Dedifferentiated amniotic fluid mesenchymal stem cell (primary cell): ENCODE results near the gene SCN2A.
A peak's percentile ranks its signal among the peaks of the same experiment; 100 is the strongest.
"Not testable (repeated sequence)": the region's sequence is repeated elsewhere in the genome, so short reads cannot be mapped to it uniquely, and the experiment has no call there.

Source experiments
- DNase-seq: peaks from one replicate; pipeline ENCODE4 v3.0.0-alpha.2; 2016; ENCODE audit errors: extremely low spot score

Gene SCN2A

GRCh38 chr2:165328272-165328671 is 89.1 kb downstream of the SCN2A start:
- DNase-seq, result no peak

GRCh38 chr2:165344276-165344675 is 105.1 kb downstream of the SCN2A start:
- DNase-seq, result not testable (repeated sequence)

DNA sequence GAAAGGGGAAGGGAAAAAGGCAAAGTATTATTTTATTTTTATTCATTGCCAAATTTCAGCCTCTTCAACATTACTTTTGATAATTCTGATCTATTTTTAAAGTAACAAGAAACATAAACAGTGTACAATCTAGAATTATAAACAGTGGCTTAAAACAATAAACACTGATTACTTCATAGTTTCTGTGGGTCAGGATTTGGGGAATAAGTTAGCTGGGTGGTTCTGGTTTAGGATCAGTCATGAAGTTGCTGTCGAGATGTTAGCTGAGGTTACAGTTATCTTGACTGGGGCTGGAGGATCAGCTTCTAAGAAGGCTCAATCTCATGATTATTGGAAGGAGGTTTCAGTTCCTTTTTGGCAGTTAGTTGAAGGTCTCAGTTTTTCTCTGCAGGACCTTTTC is 109.2 kb downstream of the SCN2A start:
- DNase-seq, result no peak

DNA sequence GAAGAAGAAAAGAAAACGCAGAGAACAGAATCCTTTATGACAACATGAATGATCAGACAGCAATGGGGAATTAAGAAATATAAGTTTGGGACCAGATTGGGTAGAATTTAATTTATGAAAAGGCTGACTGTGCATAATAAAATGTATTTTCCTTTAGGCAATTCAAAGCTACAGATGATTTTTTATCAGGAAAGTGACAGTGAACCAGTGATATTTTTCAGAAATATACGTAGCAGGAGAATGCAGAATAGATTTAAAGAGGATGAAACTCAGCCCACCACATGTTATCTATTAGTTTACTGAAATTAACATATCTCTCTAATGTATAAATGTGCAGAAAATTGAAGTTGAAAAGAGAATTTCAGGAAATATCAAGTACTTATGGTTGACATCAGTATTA is 110.0 kb downstream of the SCN2A start:
- no peak for DNase-seq

GRCh38 chr2:165357758-165358157 is 118.5 kb downstream of the SCN2A start:
- DNase-seq, result peak; percentile 64

DNA sequence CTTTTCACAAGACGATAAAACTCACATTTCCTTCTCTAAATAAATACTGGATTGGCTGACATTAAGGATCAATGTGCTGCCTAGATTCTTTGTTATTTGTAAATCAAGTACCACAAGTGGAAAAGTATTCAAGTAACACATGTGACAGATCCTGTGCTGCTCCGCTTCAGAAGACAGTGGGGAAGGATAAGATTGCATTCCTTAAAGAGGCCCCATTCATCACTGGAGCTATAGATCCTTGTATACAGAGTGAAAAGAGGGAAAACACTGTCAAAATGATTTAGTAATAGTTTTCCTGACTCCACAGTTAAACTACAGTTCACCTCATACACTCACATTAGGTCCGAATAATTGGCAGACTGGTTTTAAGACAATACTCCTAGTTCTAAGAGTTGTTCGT is 122.3 kb downstream of the SCN2A start:
- no peak for DNase-seq

- no peak for DNase-seq
Measured at GRCh38 chr2:165369131-165369897, 130.1 kb downstream of the SCN2A start.

DNA sequence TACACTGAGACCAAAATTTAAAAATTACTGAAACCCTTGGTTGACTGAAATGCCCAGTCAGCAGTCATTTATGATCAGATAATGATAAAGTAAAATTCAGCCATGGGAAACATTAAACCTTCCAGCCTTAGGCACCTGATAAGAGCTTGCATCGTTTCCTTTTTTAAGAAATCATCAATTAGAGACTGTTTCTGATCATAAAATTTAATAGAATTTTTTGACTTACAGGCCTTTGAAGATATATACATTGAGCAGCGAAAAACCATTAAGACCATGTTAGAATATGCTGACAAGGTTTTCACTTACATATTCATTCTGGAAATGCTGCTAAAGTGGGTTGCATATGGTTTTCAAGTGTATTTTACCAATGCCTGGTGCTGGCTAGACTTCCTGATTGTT is 130.7 kb downstream of the SCN2A start:
- no peak for DNase-seq

GRCh38 chr2:165371356-165371755 is 132.1 kb downstream of the SCN2A start:
- no peak for DNase-seq

GRCh38 chr2:165373278-165374010 is 134.2 kb downstream of the SCN2A start:
- peak; percentile 59 for DNase-seq

DNA sequence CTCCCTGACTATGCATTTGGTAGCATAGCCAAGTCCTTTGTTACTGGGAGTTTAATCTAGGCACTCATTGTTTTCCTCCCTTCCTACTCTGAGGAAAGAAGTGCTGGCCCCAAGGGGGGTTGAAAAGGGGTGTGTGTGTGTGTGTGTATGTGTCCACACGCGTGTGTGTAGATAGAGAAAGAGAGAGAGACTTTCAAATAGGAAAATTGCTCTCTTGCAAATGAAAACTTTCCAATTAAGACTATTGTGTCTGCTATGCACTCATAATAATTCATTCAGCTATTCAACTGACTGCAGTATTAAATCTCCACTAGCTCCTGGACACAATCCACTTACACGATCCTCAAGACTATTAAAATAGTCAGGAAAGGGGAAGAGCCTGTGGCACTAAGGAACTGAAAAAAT is 137.4 kb downstream of the SCN2A start:
- DNase-seq, result no peak

DNA sequence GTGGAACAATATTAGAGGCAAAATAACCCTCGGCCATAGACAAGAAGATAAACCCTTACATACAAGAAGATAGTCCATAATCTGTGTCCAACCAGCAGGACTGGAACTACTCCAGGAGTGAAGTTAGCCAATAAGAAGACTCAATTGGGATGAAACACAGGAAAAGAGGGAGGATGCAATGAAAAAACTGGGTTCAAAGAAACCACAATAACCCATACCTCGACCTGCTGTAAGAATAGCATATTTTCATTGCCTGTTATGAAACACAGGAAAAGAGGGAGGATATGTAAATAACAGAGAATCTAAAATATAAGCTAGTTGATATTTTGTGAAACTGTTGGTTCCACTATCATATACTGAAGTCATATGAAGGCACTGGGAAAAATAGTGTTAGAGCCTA is 143.1 kb downstream of the SCN2A start:
- no peak for DNase-seq

DNA sequence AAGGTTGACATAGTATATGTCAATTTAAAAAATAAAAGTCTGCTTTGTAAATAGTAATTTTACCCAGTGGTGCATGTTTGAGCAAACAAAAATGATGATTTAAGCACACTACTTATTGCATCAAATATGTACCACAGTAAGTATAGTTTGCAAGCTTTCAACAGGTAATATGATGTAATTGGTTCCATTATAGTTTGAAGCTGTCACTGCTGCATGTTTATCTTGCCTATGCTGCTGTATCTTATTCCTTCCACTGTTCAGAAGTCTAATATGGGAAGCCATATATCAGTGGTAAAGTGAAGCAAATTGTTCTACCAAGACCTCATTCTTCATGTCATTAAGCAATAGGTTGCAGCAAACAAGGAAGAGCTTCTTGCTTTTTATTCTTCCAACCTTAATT is 151.7 kb downstream of the SCN2A start:
- no peak for DNase-seq

DNA sequence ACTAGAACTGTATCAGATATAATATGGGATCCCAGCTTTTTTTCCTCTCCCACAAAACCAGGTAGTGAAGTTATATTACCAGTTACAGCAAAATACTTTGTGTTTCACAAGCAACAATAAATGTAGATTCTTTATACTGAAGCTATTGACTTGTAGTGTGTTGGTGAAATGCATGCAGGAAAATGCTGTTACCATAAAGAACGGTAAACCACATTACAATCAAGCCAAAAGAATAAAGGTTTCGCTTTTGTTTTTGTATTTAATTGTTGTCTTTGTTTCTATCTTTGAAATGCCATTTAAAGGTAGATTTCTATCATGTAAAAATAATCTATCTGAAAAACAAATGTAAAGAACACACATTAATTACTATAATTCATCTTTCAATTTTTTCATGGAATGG is 152.6 kb downstream of the SCN2A start:
- DNase-seq, result no peak

DNA sequence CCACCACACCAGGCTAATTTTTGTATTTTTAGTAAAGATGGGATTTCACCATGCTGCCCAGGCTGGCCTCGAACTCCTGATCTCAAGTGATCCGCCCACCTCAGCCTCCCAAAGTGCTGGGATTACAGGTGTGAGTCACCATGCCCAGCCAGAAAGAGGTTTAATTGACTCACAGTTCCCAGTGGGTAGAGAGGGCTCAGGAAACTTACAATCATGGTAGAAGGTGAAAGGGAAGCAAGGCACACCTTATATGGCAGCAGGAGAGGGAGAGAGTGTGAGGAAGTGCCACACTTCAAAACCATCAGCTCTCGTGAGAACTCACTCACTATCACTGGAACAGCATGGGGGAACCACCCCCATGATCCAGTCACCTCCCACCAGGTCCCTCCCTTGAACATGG is 159.4 kb downstream of the SCN2A start:
- not testable (repeated sequence) for DNase-seq

- DNase-seq, result peak; percentile 91
Measured at GRCh38 chr2:165401285-165401852, 162.2 kb downstream of the SCN2A start.

DNA sequence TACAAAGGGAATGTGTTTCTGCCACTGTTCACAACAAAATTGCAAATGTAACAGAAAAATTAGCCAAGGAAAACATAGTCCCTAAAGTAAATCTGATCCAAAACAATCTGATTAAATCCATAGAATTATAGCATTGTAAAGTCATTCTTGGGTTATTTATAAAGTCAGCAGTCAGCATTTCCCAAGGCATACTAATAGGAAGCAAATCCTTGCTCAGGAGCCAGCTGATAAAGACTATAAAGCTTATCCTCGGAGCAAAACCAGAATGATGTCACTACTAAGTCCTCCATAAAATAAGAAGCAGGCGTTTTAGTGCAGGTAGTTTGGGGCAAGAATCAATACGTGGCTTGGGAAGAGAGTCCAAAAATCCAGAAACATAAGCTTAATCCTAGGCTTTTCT is 162.9 kb downstream of the SCN2A start:
- DNase-seq, result no peak

DNA sequence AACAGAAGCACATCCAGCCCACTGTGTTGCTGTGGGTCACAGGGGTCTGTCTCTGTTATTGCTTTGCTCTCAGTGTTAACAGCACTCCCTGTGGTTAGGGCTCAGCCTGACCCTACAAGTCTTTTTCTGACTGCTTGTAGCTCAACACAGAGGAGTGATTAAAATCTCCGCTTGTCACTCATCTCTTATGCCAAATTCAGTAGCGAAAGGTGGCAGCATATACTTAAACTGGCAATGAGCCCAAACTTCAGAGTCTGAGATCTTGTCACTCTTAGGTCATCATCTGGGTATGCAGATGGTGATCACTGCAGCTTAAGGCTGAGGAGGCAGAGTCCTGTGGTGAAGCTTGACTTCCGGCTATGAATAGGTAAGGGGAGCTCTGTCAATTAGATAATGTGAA is 167.0 kb downstream of the SCN2A start:
- DNase-seq, result no peak

- no peak for DNase-seq
Measured at GRCh38 chr2:165407466-165407865, 168.3 kb downstream of the SCN2A start.

- no peak for DNase-seq
Measured at GRCh38 chr2:165408186-165408585, 169.0 kb downstream of the SCN2A start.

DNA sequence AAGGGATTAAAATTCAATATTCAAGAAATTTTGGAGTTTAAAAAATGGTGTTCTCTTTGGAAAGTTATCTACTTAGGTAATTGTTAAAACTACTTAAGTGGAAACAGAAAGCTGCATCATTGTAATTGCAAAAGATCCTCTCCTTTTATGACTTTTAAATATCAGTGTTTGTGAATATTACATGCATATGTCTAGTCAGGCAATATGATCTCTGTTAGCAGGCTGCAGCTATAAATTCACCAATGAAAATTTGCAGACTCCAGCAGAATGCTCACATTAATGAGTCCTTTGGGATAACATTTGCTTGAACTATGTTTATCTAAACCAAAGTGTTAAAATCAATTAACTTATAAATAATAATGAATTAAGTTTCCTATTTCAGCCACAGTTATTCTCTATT is 171.1 kb downstream of the SCN2A start:
- DNase-seq, result no peak

DNA sequence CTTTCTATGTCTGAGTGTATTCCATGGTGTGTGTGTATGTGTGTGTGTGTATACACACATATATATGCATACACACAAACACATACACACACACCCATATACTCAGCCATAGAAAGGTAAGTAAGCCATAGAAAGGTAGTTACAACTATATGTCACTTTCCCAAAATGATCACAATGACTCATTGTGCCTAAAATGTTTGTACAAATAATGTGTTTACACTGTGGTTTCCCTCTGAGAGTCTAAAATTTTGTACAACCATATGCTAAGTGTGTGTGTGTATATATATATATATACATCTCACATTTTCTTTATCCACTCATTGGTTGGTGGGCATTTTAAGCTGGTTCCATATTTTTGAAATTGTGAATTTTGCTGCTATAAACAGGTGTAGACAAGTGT is 175.0 kb downstream of the SCN2A start:
- no peak for DNase-seq

DNA sequence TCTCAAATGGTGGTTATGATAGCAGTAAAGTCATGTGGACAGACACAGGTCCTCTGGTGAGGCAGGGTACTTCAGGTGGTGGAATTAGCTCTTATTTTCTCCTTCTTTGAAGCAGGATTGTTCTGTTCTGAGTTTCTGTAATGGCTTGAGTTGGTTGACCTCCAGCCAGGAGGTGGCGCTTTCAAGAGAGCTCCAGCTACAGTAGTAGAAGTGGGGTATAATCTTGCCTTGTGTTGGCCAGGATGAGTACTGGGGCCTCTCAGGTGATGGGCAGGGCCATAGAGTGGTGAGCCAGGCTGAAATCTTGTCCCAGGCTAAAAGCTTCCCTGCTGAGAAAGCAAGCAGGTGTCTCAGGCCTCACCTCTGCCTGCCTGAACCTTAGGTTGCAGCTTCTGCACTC is 177.8 kb downstream of the SCN2A start:
- DNase-seq, result no peak
